NCI-H2196 treated with DMSO at 0.1 percent for 48 hours (cell line): ENCODE measurements around the gene ZSCAN16.
"Not testable (repeated sequence)": the region's sequence is repeated elsewhere in the genome, so short reads cannot be mapped to it uniquely, and the experiment has no call there.

Experiments used
- DNase-seq: peaks from one replicate; lab custom pipeline; 2025; ENCODE audit not compliant: unreplicated experiment; lab: John Stamatoyannopoulos, UW

Gene ZSCAN16

GRCh38 chr6:28124350-28124970, at the start of gene ZSCAN16:
ZSCAN16 (plus strand) TSS chr6:28124609; CDS start chr6:28125444, 835 bp downstream.
- peak; percentile 89 for DNase-seq

- DNase-seq: no peak
These were observed 46.4 kb upstream of the ZSCAN16 start for GRCh38 chr6:28078050-28078449.

- no peak for DNase-seq
These were observed 45.6 kb upstream of the ZSCAN16 start for GRCh38 chr6:28078836-28079235.

- DNase-seq: not testable (repeated sequence)
These were observed 44.1 kb upstream of the ZSCAN16 start, which contains the start of gene ZNF165 for GRCh38 chr6:28080381-28080630. ZNF165 (plus strand) TSS chr6:28080568; CDS start chr6:28085481, 4,913 bp downstream.

GRCh38 chr6:28080631-28081485, 43.6 kb upstream of the ZSCAN16 start:
- DNase-seq: peak; percentile 75

- no peak for DNase-seq
These were observed 43.0 kb upstream of the ZSCAN16 start for GRCh38 chr6:28081486-28081751.

- DNase-seq: no peak
These were observed 41.5 kb upstream of the ZSCAN16 start for GRCh38 chr6:28082939-28083338.

- no peak for DNase-seq
These were observed 35.4 kb upstream of the ZSCAN16 start for GRCh38 chr6:28089054-28089453.

GRCh38 chr6:28090917-28091586, 33.4 kb upstream of the ZSCAN16 start:
- no peak for DNase-seq

GRCh38 chr6:28102222-28102621, 22.2 kb upstream of the ZSCAN16 start:
- not testable (repeated sequence) for DNase-seq

GRCh38 chr6:28102699-28103098, 21.7 kb upstream of the ZSCAN16 start:
- not testable (repeated sequence) for DNase-seq

GRCh38 chr6:28104392-28105244, 19.8 kb upstream of the ZSCAN16 start:
- peak; percentile 71 for DNase-seq

- peak; percentile 6 for DNase-seq
These were observed 19.2 kb upstream of the ZSCAN16 start for GRCh38 chr6:28105245-28105639.

- DNase-seq: no peak
These were observed 16.9 kb upstream of the ZSCAN16 start for GRCh38 chr6:28107506-28107905.

GRCh38 chr6:28111964-28112363, 12.4 kb upstream of the ZSCAN16 start:
- DNase-seq: no peak

GRCh38 chr6:28115799-28116198, 8.6 kb upstream of the ZSCAN16 start:
- DNase-seq: no peak

- no peak for DNase-seq
These were observed 6.9 kb upstream of the ZSCAN16 start for GRCh38 chr6:28117386-28118050.

- no peak for DNase-seq
These were observed 6.2 kb upstream of the ZSCAN16 start for GRCh38 chr6:28118217-28118616.

GRCh38 chr6:28121876-28122275, 2.5 kb upstream of the ZSCAN16 start:
- DNase-seq: no peak

- DNase-seq: not testable (repeated sequence)
These were observed 2.1 kb upstream of the ZSCAN16 start for GRCh38 chr6:28122283-28122682.

- no peak for DNase-seq
These were observed 553 bp downstream of the ZSCAN16 start for GRCh38 chr6:28124971-28125353.
